ENCODE data around the gene SLC25A23.

SLC25A23 gene

DNA sequence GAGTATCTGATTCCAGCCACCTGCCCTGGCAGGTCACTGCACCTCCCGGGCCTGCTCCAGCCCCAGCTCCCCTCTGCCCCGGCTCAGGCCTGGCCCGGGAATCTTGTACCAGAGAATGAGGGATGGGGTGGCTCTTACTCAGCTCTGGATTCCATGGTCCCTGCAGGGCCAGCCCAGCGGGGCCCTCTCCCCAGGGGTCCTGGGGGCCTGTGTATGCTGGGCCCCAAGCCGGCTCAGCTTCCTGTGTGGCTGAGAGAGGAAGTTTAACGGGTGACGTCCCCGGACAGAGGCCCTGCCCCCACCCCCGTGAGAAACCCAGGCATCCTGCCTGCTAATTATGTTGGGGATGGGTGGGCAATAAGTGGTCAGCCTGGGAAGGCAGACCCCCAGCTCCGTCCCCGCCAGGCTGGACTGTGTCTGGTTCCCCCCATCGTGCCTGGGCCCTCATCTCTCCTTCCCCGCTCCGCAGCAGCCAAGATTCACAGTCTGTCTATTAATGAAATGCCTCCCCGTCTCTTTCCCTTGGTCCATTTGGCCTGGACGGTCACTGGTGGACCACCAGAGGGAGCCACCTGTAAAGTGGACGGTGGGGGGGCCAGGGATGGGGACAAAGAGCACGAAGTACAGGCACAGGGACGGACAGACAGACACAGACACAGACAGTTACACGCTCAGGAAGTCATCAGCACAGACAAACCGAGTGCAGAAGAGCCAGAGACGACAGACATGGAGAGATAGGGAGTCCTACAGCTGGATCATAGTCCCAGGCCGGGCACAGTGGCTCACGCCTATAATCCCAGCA is 22.1 kb upstream of the SLC25A23 start, which contains the start of gene DENND1C:
Gene DENND1C, minus strand, starts transcription at position 247 of the 802 bp plus-strand sequence. Its CDS starts 92 bp downstream, at position 155.
- FAIRE-seq, result no peak

GRCh38 chr19:6480848-6481415 is 21.3 kb upstream of the SLC25A23 start:
- no peak for FAIRE-seq

- FAIRE-seq, result no peak
These were observed 20.3 kb upstream of the SLC25A23 start for GRCh38 chr19:6479836-6480398.

GRCh38 chr19:6478815-6479214 is 19.2 kb upstream of the SLC25A23 start:
- no peak for FAIRE-seq

DNA sequence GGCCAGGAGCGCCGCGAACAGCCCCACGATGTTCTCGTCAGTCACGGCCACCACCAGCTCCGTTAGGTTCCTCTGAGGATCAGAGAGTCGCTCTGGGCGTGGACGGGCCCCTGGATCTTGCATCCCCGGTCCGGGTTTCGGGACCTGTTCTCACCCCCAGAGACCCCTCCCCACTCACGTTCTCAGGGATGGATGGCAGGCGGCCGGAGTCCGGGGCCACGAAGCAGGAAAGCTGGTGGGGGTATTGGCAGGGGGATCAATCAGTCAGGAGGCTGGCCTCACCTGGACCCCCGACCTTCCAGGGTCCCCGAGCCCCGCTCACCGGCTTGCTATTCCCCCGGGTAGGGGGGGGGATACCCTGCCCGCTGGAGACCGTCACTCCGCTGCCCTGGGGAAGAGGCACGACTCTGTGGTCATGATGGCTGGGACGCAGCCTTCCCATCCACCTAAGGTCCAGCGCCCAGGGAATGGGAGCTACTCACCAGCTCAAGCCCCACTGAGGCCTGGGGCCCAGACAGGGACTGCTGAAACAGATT is 17.4 kb upstream of the SLC25A23 start:
- no peak for FAIRE-seq

- no peak for FAIRE-seq
These were observed 16.7 kb upstream of the SLC25A23 start for GRCh38 chr19:6476155-6476895.

DNA sequence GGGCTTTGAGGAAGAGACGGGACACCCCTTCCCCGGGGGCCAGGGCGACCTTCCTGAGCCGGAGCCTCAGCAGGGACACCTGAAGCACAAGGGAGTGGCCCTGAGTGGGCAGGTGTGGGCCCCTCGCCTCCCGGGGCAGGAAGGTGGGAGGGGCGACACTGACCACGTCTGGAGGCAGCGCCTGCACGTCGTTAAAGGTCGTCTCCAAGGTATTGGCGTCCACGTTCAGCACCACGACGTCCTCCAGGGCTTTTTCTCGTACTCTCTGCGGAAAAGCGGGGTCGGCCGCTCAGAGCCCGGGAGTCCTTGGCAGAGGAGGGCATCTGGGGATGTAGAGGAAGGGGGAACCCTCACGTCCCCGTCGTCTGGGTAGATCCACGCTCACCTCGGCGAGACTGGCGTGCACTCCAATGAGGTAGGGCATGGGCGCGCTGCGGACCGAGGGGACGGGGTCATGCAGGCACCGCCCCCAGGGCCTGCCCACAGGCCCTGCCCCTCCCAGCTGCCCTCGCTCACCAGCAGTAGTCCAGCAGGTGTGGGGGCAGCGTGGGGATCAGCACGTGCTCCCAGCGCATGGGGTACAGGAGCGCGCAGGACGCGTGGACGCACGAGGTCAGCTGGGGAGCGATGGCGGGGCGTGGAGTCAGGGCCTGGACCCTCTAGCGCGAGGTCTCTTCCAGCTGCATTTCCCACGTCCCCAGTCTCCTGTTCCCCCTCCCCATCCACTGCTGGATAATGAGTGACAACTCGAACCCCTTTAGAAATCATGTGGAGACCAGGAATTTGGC is 15.9 kb upstream of the SLC25A23 start:
- no peak for FAIRE-seq

- FAIRE-seq, result no peak
These were observed 14.1 kb upstream of the SLC25A23 start for GRCh38 chr19:6473647-6474046.

DNA sequence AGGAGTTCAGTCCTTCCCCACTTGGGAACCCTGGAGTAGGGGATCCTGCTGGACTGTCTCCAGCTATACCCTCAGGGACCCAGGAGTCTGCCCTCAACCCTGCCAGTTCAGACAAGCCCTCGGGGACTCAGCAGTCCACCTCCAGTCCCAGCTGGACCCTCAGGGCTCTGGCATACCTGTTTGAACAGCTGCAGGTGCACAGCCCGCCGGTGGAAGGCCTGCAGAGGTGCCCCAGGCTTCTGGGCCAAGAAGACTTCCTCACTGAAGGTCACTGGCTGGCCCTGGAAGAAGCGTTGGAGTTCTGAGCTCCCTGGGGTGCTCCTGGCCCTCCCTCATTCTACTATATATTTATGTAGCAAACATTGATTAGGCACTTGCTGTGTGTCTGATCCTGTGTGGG is 13.1 kb upstream of the SLC25A23 start:
- FAIRE-seq, result no peak

DNA sequence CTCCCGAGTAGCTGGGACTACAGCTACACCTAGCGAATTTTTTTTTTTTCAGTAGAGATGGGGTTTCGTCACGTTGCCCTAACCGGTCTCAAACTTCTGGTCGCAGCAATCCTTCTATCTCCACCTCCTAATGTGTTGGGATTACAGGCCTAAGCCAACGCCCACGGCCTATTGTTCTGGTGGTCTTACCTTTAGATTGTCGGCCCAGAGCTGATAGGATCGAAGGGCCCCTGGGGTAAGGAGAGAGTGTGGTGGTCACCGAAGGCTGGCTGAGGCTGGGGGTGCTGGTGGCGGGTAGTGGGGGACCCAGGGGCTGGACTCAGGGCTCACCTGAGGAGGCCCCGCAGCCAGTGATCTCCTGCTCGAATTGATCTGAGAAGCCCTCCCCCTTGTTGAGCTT is 11.5 kb upstream of the SLC25A23 start:
- FAIRE-seq, result no peak

GRCh38 chr19:6470173-6470572 is 10.6 kb upstream of the SLC25A23 start:
- no peak for FAIRE-seq

GRCh38 chr19:6467384-6467783 is 7.8 kb upstream of the SLC25A23 start:
- FAIRE-seq, result no peak

DNA sequence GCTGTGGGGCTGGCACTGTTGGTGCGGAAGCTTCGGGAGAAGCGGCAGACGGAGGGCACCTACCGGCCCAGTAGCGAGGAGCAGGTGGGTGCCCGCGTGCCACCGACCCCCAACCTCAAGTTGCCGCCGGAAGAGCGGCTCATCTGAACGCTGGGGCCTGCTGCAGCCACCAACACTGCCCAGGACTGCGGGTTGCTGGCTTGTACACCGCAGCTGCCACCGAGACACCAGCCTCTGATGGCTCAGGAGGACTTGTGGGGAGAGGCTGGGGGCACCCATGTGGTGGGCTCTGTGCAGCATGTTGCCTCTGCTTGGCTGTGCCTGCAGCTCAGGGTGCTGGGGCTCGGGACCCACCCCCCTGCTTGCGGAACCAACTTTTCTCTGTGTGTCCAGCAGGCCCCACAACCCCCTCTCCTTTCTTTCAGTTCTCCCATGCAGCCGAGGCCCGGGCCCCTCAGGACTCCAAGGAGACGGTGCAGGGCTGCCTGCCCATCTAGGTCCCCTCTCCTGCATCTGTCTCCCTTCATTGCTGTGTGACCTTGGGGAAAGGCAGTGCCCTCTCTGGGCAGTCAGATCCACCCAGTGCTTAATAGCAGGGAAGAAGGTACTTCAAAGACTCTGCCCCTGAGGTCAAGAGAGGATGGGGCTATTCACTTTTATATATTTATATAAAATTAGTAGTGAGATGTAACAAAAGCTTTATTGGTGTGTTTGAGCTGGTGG is 7.1 kb upstream of the SLC25A23 start:
- FAIRE-seq, result no peak

GRCh38 chr19:6465663-6466062 is 6.1 kb upstream of the SLC25A23 start:
- FAIRE-seq, result no peak

DNA sequence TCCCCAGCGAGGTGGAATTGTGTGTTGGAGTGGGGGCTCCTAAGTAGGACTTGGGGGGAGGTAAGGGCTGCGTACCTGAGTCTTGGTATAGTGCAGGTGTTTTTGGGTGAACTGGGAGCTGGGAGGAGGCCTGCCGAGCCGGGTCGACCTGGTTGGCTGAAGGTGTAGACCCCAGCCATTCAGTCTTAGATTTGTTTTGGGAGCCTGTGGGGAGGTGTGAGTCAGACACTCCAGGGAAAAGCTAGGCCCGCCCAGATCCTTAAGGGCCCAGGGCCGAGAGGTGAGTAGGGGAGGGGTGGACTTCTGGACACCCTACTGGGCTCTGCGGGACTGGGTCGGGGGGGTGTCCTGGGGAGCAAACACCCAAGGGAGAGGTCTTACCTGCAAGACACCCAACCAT is 5.4 kb upstream of the SLC25A23 start:
- FAIRE-seq, result no peak

DNA sequence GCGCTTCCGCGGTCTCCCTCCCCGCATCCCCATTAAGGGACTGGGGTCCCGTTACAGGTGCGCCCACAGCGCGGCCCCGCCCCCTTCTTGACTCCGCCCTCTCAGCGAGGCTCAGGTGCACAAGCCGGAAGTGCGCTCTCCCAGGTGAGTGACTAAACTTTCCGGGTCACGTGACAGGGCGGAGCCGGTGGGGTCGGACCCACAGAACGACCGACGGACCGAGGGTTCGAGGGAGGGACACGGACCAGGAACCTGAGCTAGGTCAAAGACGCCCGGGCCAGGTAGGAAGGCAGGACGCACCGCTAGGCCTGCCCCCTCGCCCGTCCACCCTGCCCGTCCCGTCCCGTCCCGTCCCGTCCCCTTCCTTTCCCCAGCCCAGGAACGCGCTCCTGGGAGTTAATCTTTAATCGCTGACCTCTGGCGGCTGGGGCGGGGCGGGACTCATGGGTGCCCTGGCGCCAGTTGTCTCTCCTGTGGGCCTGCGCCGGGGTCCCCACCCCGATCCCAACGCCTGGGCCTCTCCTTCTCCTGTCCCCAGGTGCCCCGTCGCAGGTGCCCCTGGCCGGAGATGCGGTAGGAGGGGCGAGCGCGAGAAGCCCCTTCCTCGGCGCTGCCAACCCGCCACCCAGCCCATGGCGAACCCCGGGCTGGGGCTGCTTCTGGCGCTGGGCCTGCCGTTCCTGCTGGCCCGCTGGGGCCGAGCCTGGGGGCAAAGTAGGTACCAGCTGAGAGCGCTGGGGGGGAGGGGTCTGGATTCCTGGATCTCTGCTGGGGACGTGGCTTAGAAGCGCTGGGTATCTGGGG is 4.7 kb upstream of the SLC25A23 start, which contains the start of gene CRB3:
Gene CRB3, plus strand, starts transcription at position 202 of the 804 bp plus-strand sequence. Its CDS starts 431 bp downstream, at position 633.
- no peak for FAIRE-seq

- peak; percentile 90 for FAIRE-seq
These were observed 700 bp upstream of the SLC25A23 start for GRCh38 chr19:6460099-6460884.

DNA sequence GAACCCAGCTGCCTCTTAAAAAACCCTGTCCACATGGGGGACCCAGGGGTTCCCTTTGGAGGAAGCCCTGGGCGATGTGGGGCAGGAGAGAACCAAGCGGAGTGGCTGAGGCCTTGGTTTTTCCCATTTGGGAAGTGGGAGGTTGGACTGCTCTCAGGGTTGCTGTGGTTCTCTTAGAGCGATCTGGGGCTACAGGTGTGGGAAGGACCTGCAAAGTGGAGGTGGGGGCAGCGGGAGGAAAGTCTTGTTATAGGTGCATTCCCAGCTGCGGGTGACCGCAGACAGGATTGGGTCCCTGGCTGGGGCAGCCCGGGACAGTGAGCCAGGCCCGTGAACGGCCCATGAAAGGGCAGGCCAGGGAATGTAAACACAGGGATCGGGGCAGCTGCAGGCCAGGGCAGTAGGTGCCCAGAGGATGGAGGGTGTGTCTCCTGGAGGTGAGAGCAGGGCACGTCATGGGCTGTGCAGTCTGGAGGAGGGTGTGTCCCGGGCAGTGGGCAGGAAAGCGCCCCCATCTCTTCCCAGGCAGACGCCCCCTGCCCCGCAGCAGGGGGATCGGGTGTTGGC is 814 bp downstream of the SLC25A23 start:
- FAIRE-seq, result no peak

DNA sequence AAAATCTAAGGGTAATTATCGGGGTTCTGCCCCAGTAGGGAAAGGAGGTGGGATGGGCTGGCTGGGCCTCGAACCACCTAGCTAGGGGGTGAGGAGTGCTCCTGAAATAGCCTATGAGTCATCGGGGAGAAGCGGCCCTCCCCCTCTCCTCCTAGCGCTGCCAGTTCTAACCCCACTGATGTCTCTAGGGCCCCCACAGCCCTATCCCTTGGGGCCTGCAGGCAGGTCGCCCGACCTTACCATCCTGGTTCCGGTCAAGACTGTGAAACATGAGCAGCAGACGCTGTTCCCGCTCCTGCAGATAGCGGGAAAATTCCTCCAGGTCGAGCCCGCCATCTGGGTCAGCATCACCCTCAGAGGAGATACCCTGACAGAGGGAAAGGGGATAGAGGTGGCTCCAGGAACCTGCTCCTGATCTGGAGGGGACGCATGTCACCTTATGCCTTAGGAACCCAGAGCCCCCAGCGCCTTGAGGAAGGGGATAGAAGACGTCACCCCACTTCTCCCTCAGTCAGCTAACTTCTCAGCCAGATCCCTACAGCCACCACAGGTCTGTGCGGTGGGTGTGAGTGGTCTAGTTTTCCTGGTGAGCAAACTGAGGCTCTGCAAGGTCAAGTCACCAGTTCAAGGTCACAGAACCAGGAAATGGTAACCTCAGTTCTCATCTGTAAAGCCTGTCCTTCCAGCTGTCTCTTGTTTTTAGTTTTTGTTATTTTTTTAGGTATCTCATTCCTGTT is 1.5 kb downstream of the SLC25A23 start:
- FAIRE-seq, result no peak
